ENCODE data around the gene SERTAD3. TPM values are rescaled to one million over a fixed set of nuclear protein-coding genes. Genes with fewer than 3 reads are reported as not detected.

Gene SERTAD3
- total and polyA plus RNA-seq, 2 of the 4 experiments (the other 2 are of a cell fraction): 20.5 to 23.3 TPM

- TF ChIP-seq BHLHE40 (IDR thresholded peaks at IDR 0.05; ENCODE audit: low read depth, low read length): no peak
Measured at GRCh38 chr19:40438284-40438683, 5.9 kb downstream of the SERTAD3 start (continued).

GRCh38 chr19:40433391-40434216 is 10.5 kb downstream of the SERTAD3 start:
- DNase-seq (peak; percentile 88), ATAC-seq (ENCODE audit: low read depth) (peak; percentile 98)
- H3K4me2 ChIP-seq (ENCODE audit: low read depth, low read length): peak overlapping the region; percentile 75
- CTCF ChIA-PET: interaction anchor here (0.6 kb wide), 1 partner anchor 201 kb away, joined by 3 read pairs; no protein-coding TSS in a partner anchor
- H3K9me1 ChIP-seq (ENCODE audit: insufficient read depth, low read length): no peaks in the 10 kb centered on the region
- H3K4me3 ChIP-seq (ENCODE audit: insufficient read depth, low read depth, low read length): peak overlapping the region; percentile 46
- H3K4me1 ChIP-seq (ENCODE audit: control insufficient read depth, insufficient read depth, low read length): peaks cover 11% of the 10 kb centered on the region
- intact Hi-C loops (cut with micrococcal nuclease): no loop called here
- peak overlapping the region; percentile 98 for H4K91ac ChIP-seq (ENCODE audit: insufficient read depth, low read depth, low read length)
- peak overlapping the region; percentile 78 for H2BK120ac ChIP-seq (ENCODE audit: low read depth, low read length)
- peak overlapping the region; percentile 8; the same call in 1 of the 2 replicates for H2BK20ac ChIP-seq (ENCODE audit: low read depth, low read length)
- BruUV-seq (replicated peaks): TSS peak; percentile 97
- H2AK5ac ChIP-seq (ENCODE audit: low read depth, low read length): peak overlapping the region; percentile 85
- peak overlapping the region; percentile 94 for H3K14ac ChIP-seq (replicated peaks; ENCODE audit: low read depth, low read length)
- dilution Hi-C loops (cut with HindIII; ENCODE audit: low sequenced_read_pairs, unreplicated experiment): no loop called here
- H3K27me3 ChIP-seq (ENCODE audit: control insufficient read depth, insufficient read depth, low read length): no peaks in the 10 kb centered on the region
- H4K5ac ChIP-seq (ENCODE audit: low read depth, low read length): peak overlapping the region; percentile 93
- H3K27ac ChIP-seq (ENCODE audit: insufficient read depth, low read length): peak overlapping the region; percentile 91
- peak overlapping the region; percentile 96 for H2AK9ac ChIP-seq (replicated peaks; ENCODE audit: low read depth, low read length, poor library complexity)
- H4K20me1 ChIP-seq (ENCODE audit: insufficient read depth, low read length): no peaks in the 10 kb centered on the region
- no peaks in the 10 kb centered on the region for H3K36me3 ChIP-seq (ENCODE audit: control insufficient read depth, insufficient read depth, low read length)
- peak overlapping the region; percentile 93 to 99 for H4K8ac ChIP-seq (ENCODE audit: low read depth in 2 of 2, low read length in 2 of 2)
- 0% methylated on average over 13 of the region's 50 CpGs; no CpG with 5 or more reads in 1 of the 2 experiments for WGBS, 2 experiments (ENCODE audit: extremely low coverage in 2 of 2, insufficient read length in 1 of 2)
- peak overlapping the region; percentile 95 for H3K23ac ChIP-seq (ENCODE audit: low read depth, low read length)
- H2AFZ ChIP-seq (replicated peaks; ENCODE audit: low read length, poor library complexity): peak overlapping the region; percentile 80
- H3K9ac ChIP-seq (ENCODE audit: low read depth, low read length): peak overlapping the region; percentile 87
- peak overlapping the region; percentile 43; the same call in 1 of the 3 replicates for H2BK15ac ChIP-seq (ENCODE audit: low read depth, low read length)
- H3K9me3 ChIP-seq (ENCODE audit: control insufficient read depth, insufficient read depth, low read length): no peaks in the 10 kb centered on the region
- H2BK5ac ChIP-seq (ENCODE audit: low read depth, low read length, poor library complexity, severe bottlenecking): peak overlapping the region; percentile 86
- peak overlapping the region; percentile 96 for H3K4ac ChIP-seq (ENCODE audit: low read depth, low read length)
- in situ Hi-C loops (cut with MboI; ENCODE audit: low sequenced_read_pairs): no loop called here
- TF ChIP-seq MXI1 (IDR thresholded peaks at IDR 0.05; ENCODE audit: borderline replicate concordance, low read depth, low read length) (no peak), RAD21 (IDR thresholded peaks at IDR 0.05; ENCODE audit: low read length) (peak; percentile 13; the same call in 1 of the 2 replicates), POLR2A (IDR thresholded peaks at IDR 0.05; ENCODE audit: low read depth, low read length) (peak; percentile 80), MAZ (IDR thresholded peaks at IDR 0.05; ENCODE audit: borderline replicate concordance, low read depth, low read length) (peak; percentile 94), BHLHE40 (IDR thresholded peaks at IDR 0.05; ENCODE audit: low read depth, low read length) (0 out of 2 replicates have a peak, but pooled peaks have one; percentile 12)
- H3K79me1 ChIP-seq (ENCODE audit: low read depth in 1 of 2, low read length in 2 of 2): peaks cover 0 to 6% of the 10 kb centered on the region in 2 experiments; a peak in 2 of 4 replicates
- peak overlapping the region; percentile 98 for H3K56ac ChIP-seq (ENCODE audit: extremely low read depth, insufficient read depth, low read length)
- POLR2A ChIA-PET (ENCODE audit: unreplicated experiment): interaction anchor here (0.7 kb wide), 1 partner anchor 9 kb away, joined by 4 read pairs; no protein-coding TSS in a partner anchor
- peak overlapping the region; percentile 97 for H3K18ac ChIP-seq (ENCODE audit: low read depth, low read length)

All from IMR-90 (cell line).